ENCODE data around the gene MCAT. TPM values are rescaled to one million over a fixed set of nuclear protein-coding genes. Genes with fewer than 3 reads are reported as not detected.
A peak's percentile ranks its signal among the peaks of the same experiment; 100 is the strongest.

MCAT gene
- total and polyA plus RNA-seq, 2 donors (not counting 3 experiments of a cell fraction or from before 2014, with no cell fraction given) = 16.9 to 23.2 TPM

DNA sequence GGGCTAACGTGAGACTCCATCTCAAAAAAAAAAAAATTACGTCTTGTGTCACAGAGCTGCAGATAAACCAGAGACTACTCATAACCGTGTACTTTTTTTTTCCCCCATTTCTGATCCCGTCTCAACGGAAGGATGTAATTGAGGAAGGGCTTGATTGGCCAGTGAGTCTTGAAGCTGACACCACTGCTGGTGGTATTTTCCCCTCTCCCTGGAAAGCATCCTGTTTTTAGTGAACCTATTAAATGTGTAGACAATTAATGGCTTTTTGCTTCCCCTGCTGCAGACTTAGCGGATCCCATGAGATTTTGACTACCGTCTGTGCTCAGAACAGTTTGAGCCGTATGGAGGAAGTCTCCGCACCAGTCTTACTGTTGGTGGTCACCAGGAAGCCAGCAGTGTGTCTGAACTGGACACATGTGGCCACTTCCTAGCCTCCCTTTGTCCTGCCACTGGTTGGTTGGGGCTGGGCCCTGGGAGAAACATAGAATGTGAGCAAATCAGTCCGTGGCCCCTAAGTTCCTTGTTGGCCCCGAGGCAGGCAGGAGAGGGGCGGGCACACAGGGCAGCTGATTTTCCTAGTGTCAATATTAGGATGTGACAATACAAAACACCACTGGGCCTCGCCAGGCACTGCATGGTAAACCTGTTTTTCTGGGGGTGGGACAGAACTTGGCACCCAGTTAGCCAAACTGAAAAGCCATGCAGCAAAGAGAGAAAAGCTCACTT, 29.5 kb downstream of the MCAT start:
- no peak overlapping the region for H2AFZ ChIP-seq (ENCODE audit: low read depth, low read length)
- no peak overlapping the region for H3K4me3 ChIP-seq (replicated peaks in 1 of 3; ENCODE audit: insufficient read depth in 1 of 3, low read depth in 1 of 3, low read length in 3 of 3)
- ChIA-PET POLR2A (no interaction called here), CTCF (no interaction called here)
- no peaks in the 10 kb centered on the region for H4K20me1 ChIP-seq (replicated peaks; ENCODE audit: control insufficient read depth, extremely low read depth, insufficient read depth, low read length)
- TF ChIP-seq POLR2A (IDR thresholded peaks at IDR 0.05; ENCODE audit: low read depth, low read length) (no peak), GATA2 (IDR thresholded peaks at IDR 0.05; ENCODE audit: insufficient read depth, insufficient read length, low read depth, low read length) (no peak)
- TF ChIP-seq, protein P1, sequence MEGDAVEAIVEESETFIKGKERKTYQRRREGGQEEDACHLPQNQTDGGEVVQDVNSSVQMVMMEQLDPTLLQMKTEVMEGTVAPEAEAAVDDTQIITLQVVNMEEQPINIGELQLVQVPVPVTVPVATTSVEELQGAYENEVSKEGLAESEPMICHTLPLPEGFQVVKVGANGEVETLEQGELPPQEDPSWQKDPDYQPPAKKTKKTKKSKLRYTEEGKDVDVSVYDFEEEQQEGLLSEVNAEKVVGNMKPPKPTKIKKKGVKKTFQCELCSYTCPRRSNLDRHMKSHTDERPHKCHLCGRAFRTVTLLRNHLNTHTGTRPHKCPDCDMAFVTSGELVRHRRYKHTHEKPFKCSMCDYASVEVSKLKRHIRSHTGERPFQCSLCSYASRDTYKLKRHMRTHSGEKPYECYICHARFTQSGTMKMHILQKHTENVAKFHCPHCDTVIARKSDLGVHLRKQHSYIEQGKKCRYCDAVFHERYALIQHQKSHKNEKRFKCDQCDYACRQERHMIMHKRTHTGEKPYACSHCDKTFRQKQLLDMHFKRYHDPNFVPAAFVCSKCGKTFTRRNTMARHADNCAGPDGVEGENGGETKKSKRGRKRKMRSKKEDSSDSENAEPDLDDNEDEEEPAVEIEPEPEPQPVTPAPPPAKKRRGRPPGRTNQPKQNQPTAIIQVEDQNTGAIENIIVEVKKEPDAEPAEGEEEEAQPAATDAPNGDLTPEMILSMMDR (IDR thresholded peaks at IDR 0.05; ENCODE audit: extremely low read depth in 1 of 2, insufficient read depth in 1 of 2, low read depth in 1 of 2, low read length in 2 of 2) = no peak
- no peaks in the 10 kb centered on the region for H3K79me2 ChIP-seq (ENCODE audit: control insufficient read depth, insufficient read depth, low read length)
- H3K4me2 ChIP-seq (ENCODE audit: insufficient read depth, low read length) = no peak overlapping the region
- FAIRE-seq (no peak), DNase-seq (ENCODE audit: low read depth, low spot score) (no peak)
- H3K9me3 ChIP-seq (replicated peaks; ENCODE audit: control insufficient read depth, insufficient read depth, low read length) = no peaks in the 10 kb centered on the region
- BruUV-seq (replicated peaks) = no TSS peak
- no peaks in the 10 kb centered on the region for H3K36me3 ChIP-seq (ENCODE audit: control insufficient read depth in 2 of 2, extremely low read depth in 1 of 2, insufficient read depth in 2 of 2, low read length in 2 of 2)
- intact Hi-C loops (cut with micrococcal nuclease) (no loop called here), dilution Hi-C loops (cut with MboI; ENCODE audit: extremely low pct_ligation_motif_present, low sequenced_read_pairs) (no loop called here)
- no peak overlapping the region for H3K27ac ChIP-seq (ENCODE audit: insufficient read depth, low read depth, low read length)
- no peak overlapping the region for H3K9ac ChIP-seq (replicated peaks; ENCODE audit: extremely low read depth, insufficient read depth, low read length)
- no peaks in the 10 kb centered on the region for H3K4me1 ChIP-seq (ENCODE audit: control insufficient read depth, extremely low read depth, insufficient read depth, low read length)
- peaks cover 16 to 26% of the 10 kb centered on the region in 2 experiments for H3K27me3 ChIP-seq (ENCODE audit: control insufficient read depth in 2 of 2, insufficient read depth in 2 of 2, low read length in 2 of 2)
- H3K9me1 ChIP-seq (replicated peaks; ENCODE audit: control insufficient read depth, extremely low read depth, insufficient read depth, low read length) = no peaks in the 10 kb centered on the region

DNA sequence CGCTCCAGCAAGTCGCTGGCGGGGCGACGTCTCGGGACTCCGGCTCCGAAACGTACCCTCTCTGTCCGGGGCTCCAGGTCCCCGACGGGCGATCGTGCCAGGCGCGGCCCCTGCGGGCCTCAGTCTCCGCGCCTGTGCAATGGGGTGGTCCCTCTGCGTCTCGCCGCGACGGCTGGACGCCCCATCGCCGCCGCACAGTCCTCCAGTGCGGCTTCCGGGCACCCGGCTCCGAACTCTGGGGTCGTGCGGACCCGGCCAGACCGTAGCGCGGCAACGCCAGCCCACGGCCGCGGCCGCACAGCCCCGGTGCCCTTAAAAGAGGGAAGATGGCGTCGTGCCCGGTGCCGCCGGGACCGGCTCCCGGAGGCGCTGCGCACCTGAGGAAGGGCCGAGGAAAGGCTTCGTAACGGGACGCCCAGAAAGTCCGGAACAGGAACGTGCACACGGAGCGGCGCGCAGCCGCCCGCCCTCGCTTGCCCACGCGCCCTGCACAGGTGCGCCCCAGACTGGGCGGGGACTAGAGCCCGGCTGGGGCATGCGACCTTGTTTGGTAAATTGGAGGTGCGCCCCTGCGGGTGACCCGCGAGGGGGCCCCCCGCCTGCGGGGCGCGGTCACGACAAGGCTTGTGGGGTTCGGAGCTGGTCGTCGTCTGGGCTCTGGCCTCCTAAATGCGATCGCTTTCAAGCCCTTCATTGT, 32.1 kb downstream of the MCAT start:
- BruUV-seq (replicated peaks) = no TSS peak
- Histone ChIP-seq H3K9me1 (replicated peaks; ENCODE audit: control insufficient read depth, extremely low read depth, insufficient read depth, low read length) (no peaks in the 10 kb centered on the region), H3K36me3 (ENCODE audit: control insufficient read depth in 2 of 2, extremely low read depth in 1 of 2, insufficient read depth in 2 of 2, low read length in 2 of 2) (no peaks in the 10 kb centered on the region), H3K4me3 (replicated peaks in 1 of 3; ENCODE audit: insufficient read depth in 1 of 3, low read depth in 1 of 3, low read length in 3 of 3) (peak overlapping the region; percentile 19 to 51 (median 50)), H3K27ac (ENCODE audit: insufficient read depth, low read depth, low read length) (no peak overlapping the region), H3K79me2 (ENCODE audit: control insufficient read depth, insufficient read depth, low read length) (no peaks in the 10 kb centered on the region), H3K9ac (replicated peaks; ENCODE audit: extremely low read depth, insufficient read depth, low read length) (peak overlapping the region; percentile 7), H3K4me1 (ENCODE audit: control insufficient read depth, extremely low read depth, insufficient read depth, low read length) (no peaks in the 10 kb centered on the region), H3K9me3 (replicated peaks; ENCODE audit: control insufficient read depth, insufficient read depth, low read length) (no peaks in the 10 kb centered on the region), H3K4me2 (ENCODE audit: insufficient read depth, low read length) (peak overlapping the region; percentile 76), H2AFZ (ENCODE audit: low read depth, low read length) (peak overlapping the region; percentile 91), H4K20me1 (replicated peaks; ENCODE audit: control insufficient read depth, extremely low read depth, insufficient read depth, low read length) (no peaks in the 10 kb centered on the region), H3K27me3 (ENCODE audit: control insufficient read depth in 2 of 2, insufficient read depth in 2 of 2, low read length in 2 of 2) (peaks cover 16 to 26% of the 10 kb centered on the region in 2 experiments)
- no peak for DNase-seq (ENCODE audit: low read depth, low spot score)
- no peak for FAIRE-seq
- TF ChIP-seq EZH2 (IDR thresholded peaks at IDR 0.05; ENCODE audit: borderline replicate concordance, low read depth, low read length, severe bottlenecking) (peak; percentile 68), GATA2 (IDR thresholded peaks at IDR 0.05; ENCODE audit: insufficient read depth, insufficient read length, low read depth, low read length) (no peak)
- ChIA-PET CTCF (interaction anchor here (0.9 to 3.6 kb wide), 5 partner anchors 13 to 118 kb away, joined by 4 to 17 read pairs (median 5); no protein-coding TSS in a partner anchor), POLR2A (interaction anchor here (0.9 kb wide), 1 partner anchor 496 kb away, joined by 3 read pairs; no protein-coding TSS in a partner anchor)
- dilution Hi-C loops (cut with MboI; ENCODE audit: extremely low pct_ligation_motif_present, low sequenced_read_pairs) = no loop called here
- intact Hi-C loops (cut with micrococcal nuclease) = loop anchor here (2.0 kb wide), 1 partner anchor 26 kb away; no protein-coding TSS in a partner anchor

Data from endothelial cell of umbilical vein (primary cell).